NCI-H446 treated with DMSO at 0.1 percent for 48 hours (cell line): Measurements from ENCODE around the gene SLC1A1.

Experiments used
- DNase-seq: peaks from one replicate; lab custom pipeline; 2025; lab: John Stamatoyannopoulos, UW

SLC1A1 gene

DNA sequence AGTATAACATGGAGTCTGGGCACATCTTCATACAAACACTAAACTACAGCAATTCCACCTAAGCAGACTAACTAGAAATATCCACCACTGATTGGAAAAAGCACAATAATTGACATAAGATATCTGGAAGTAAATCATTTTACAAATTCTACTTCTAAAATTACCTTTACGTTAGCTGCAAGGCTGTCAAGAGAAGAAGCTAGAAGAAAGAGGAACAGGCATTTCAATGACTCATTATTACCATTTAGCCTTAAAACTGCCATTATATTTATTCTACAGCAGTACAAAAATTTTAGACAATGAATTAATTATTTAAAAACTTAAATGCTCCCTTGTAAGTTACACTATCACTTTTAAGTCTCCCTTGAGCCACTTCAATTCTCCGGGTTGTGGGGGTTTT, 128.4 kb downstream of the SLC1A1 start:
- DNase-seq, result no peak

DNA sequence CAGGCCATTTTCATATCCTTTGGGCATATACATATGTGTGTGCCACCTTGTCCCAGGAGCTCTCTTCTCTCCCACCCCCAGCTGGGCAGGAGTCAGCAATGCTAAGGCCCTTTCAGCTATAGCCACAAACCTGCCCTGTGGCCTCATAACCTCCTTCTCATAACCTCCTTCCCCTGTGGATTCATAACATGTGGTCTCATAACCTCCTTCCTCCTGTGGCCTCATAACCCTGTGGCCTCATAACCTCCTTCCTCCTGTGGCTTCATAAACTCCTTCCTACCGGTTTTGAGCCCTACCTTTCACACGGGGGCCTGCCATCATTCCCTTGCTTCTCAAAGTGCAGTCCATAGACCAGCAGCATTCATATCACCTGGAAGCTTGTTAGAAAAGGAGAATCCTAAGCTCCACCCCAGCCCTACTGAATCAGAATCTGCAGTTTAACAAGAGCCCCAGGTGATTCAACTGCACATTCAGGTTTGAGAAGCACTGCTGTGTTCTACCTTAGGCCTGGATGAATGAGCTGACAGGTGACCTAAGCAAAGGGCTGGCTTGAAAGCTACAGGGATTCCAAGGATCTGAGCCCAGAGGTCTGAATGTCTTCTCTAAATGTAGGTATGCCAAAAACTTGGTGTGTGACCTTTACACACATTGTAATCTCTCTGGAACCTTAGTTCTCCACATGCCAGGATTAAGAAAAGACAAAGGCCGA, 129.9 kb downstream of the SLC1A1 start:
- DNase-seq, result no peak

DNA sequence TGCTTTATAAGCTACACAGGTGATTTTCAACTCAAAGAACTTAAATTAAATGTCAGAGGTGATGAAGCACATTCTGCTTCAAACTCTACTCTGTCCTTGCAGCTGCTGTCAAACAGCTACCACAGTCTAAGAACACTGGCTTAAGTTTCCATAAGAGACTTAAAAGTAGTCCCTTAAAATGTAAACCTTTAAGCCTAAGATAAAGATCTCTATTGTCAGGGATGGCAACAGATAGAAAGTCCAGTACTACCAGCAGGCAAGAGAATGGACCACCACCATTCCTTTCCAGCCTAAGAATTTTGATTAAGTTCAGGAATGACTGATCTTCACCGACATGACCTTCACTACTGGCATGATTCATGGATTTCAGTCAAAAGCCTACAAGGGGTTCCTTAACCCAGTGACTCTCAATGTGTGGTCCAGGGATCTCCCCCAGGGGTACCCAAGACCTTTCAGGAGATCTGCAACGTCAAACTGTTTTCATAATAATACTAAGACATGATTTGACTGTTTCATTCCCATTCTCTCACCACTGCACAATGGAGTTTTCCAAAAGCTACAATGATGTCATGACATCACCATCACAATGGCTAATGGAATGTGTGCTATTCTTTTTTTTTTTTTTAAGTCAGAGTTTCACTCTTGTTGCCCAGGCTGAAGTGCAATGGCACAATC, 130.8 kb downstream of the SLC1A1 start:
- no peak for DNase-seq

DNA sequence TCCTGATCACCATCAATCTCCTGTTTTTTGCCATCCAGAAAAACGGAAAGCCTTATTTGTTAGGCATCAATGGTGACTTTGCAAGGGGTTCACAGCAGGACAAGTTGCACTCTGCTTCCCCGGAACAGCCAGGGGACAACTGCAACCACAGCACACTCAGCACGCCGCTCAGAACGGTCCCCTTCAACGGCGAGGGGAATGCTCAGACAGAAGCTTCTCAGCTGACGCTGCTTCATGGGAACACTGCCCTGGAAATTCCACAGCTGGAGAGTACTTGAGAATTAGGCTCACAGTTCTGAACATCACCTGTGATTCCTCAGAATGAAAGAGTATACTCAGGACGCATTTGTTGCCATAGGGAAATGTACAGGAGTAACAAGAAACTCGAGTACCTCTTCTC, 131.7 kb downstream of the SLC1A1 start:
- DNase-seq, result no peak

DNA sequence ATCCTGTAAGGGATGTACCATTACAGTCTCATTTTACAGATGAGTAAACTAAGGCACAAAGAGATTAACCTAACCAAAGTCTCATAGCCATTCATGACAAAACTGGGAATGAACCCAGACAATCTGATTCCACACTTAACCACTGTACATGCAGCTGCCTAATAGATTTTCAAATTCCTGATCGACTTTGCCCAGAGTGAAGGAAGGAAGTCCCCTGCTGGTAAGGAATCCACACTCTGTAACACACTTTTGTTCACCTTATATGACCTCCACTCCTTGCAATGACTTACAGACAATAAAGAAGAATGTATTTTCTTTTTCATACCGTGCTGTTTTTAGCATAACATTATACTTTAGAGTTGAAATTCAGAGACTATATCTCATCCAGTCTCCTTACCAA, 140.6 kb downstream of the SLC1A1 start:
- no peak for DNase-seq
